ENCODE data around the gene MDK.

Gene MDK

GRCh38 chr11:46338988-46339666 is 42.3 kb upstream of the MDK start:
- peak overlapping the region; percentile 29 for H3K9ac ChIP-seq (ENCODE audit: low read length)
- peak overlapping the region; percentile 77 for H3K27ac ChIP-seq (ENCODE audit: low read depth, low read length)
- no peaks in the 10 kb centered on the region for H3K36me3 ChIP-seq (ENCODE audit: control insufficient read depth, insufficient read depth, low read length)
- H3K27me3 ChIP-seq (ENCODE audit: control insufficient read depth, insufficient read depth, low read length), result peaks cover 17% of the 10 kb centered on the region
- no peaks in the 10 kb centered on the region for H3K9me3 ChIP-seq (ENCODE audit: control insufficient read depth, insufficient read depth, low read depth, low read length)
- H3K4me3 ChIP-seq (ENCODE audit: low read depth, low read length), result peak overlapping the region; percentile 46
- peaks cover 78% of the 10 kb centered on the region for H3K4me1 ChIP-seq (ENCODE audit: control insufficient read depth, insufficient read depth, low read length)

GRCh38 chr11:46339816-46340215 is 41.7 kb upstream of the MDK start:
- no peak overlapping the region; the same call in 1 of the 2 replicates for H3K4me3 ChIP-seq (ENCODE audit: low read depth, low read length)
- H3K9ac ChIP-seq (ENCODE audit: low read length), result peak overlapping the region; percentile 29
- no peaks in the 10 kb centered on the region for H3K36me3 ChIP-seq (ENCODE audit: control insufficient read depth, insufficient read depth, low read length)
- H3K27me3 ChIP-seq (ENCODE audit: control insufficient read depth, insufficient read depth, low read length), result peaks cover 10% of the 10 kb centered on the region
- peak overlapping the region; percentile 69 for H3K27ac ChIP-seq (ENCODE audit: low read depth, low read length)
- H3K9me3 ChIP-seq (ENCODE audit: control insufficient read depth, insufficient read depth, low read depth, low read length), result no peaks in the 10 kb centered on the region
- H3K4me1 ChIP-seq (ENCODE audit: control insufficient read depth, insufficient read depth, low read length), result peaks cover 81% of the 10 kb centered on the region

- peaks cover 6% of the 10 kb centered on the region for H3K27me3 ChIP-seq (ENCODE audit: control insufficient read depth, insufficient read depth, low read length)
- H3K4me3 ChIP-seq (ENCODE audit: low read depth, low read length), result no peak overlapping the region
- peaks cover 86% of the 10 kb centered on the region for H3K4me1 ChIP-seq (ENCODE audit: control insufficient read depth, insufficient read depth, low read length)
- no peak overlapping the region for H3K27ac ChIP-seq (ENCODE audit: low read depth, low read length)
- no peaks in the 10 kb centered on the region for H3K9me3 ChIP-seq (ENCODE audit: control insufficient read depth, insufficient read depth, low read depth, low read length)
- no peak overlapping the region for H3K9ac ChIP-seq (ENCODE audit: low read length)
- H3K36me3 ChIP-seq (ENCODE audit: control insufficient read depth, insufficient read depth, low read length), result no peaks in the 10 kb centered on the region
Measured at GRCh38 chr11:46341454-46341853, 40.0 kb upstream of the MDK start.

- Histone ChIP-seq H3K36me3 (ENCODE audit: control insufficient read depth, insufficient read depth, low read length) (no peaks in the 10 kb centered on the region), H3K9me3 (ENCODE audit: control insufficient read depth, insufficient read depth, low read depth, low read length) (no peaks in the 10 kb centered on the region), H3K4me1 (ENCODE audit: control insufficient read depth, insufficient read depth, low read length) (peaks cover 86% of the 10 kb centered on the region), H3K4me3 (ENCODE audit: low read depth, low read length) (no peak overlapping the region), H3K9ac (ENCODE audit: low read length) (no peak overlapping the region), H3K27me3 (ENCODE audit: control insufficient read depth, insufficient read depth, low read length) (peaks cover 12% of the 10 kb centered on the region), H3K27ac (ENCODE audit: low read depth, low read length) (0 out of 2 replicates have a peak overlapping the region, but pooled peaks have one; percentile 11)
Measured at GRCh38 chr11:46342239-46342638, 39.2 kb upstream of the MDK start.

GRCh38 chr11:46343520-46343919 is 37.9 kb upstream of the MDK start:
- H3K4me1 ChIP-seq (ENCODE audit: control insufficient read depth, insufficient read depth, low read length), result peaks cover 81% of the 10 kb centered on the region
- H3K9ac ChIP-seq (ENCODE audit: low read length), result no peak overlapping the region
- H3K36me3 ChIP-seq (ENCODE audit: control insufficient read depth, insufficient read depth, low read length), result no peaks in the 10 kb centered on the region
- no peak overlapping the region for H3K27ac ChIP-seq (ENCODE audit: low read depth, low read length)
- H3K4me3 ChIP-seq (ENCODE audit: low read depth, low read length), result no peak overlapping the region
- no peaks in the 10 kb centered on the region for H3K9me3 ChIP-seq (ENCODE audit: control insufficient read depth, insufficient read depth, low read depth, low read length)
- peaks cover 12% of the 10 kb centered on the region for H3K27me3 ChIP-seq (ENCODE audit: control insufficient read depth, insufficient read depth, low read length)

- no peaks in the 10 kb centered on the region for H3K36me3 ChIP-seq (ENCODE audit: control insufficient read depth, insufficient read depth, low read length)
- peak overlapping the region; percentile 44 for H3K9ac ChIP-seq (ENCODE audit: low read length)
- peak overlapping the region; percentile 51 for H3K4me3 ChIP-seq (ENCODE audit: low read depth, low read length)
- H3K4me1 ChIP-seq (ENCODE audit: control insufficient read depth, insufficient read depth, low read length), result peaks cover 85% of the 10 kb centered on the region
- peak overlapping the region; percentile 61 for H3K27ac ChIP-seq (ENCODE audit: low read depth, low read length)
- no peaks in the 10 kb centered on the region for H3K9me3 ChIP-seq (ENCODE audit: control insufficient read depth, insufficient read depth, low read depth, low read length)
- peaks cover 12% of the 10 kb centered on the region for H3K27me3 ChIP-seq (ENCODE audit: control insufficient read depth, insufficient read depth, low read length)
Measured at GRCh38 chr11:46345131-46345597, 36.3 kb upstream of the MDK start.

GRCh38 chr11:46345881-46346484 is 35.5 kb upstream of the MDK start:
- Histone ChIP-seq H3K9ac (ENCODE audit: low read length) (no peak overlapping the region), H3K9me3 (ENCODE audit: control insufficient read depth, insufficient read depth, low read depth, low read length) (no peaks in the 10 kb centered on the region), H3K36me3 (ENCODE audit: control insufficient read depth, insufficient read depth, low read length) (no peaks in the 10 kb centered on the region), H3K27ac (ENCODE audit: low read depth, low read length) (no peak overlapping the region), H3K4me3 (ENCODE audit: low read depth, low read length) (peak overlapping the region; percentile 51; the same call in 1 of the 2 replicates), H3K4me1 (ENCODE audit: control insufficient read depth, insufficient read depth, low read length) (peaks cover 80% of the 10 kb centered on the region), H3K27me3 (ENCODE audit: control insufficient read depth, insufficient read depth, low read length) (peaks cover 12% of the 10 kb centered on the region)

- Histone ChIP-seq H3K27me3 (ENCODE audit: control insufficient read depth, insufficient read depth, low read length) (peaks cover 12% of the 10 kb centered on the region), H3K36me3 (ENCODE audit: control insufficient read depth, insufficient read depth, low read length) (no peaks in the 10 kb centered on the region), H3K9me3 (ENCODE audit: control insufficient read depth, insufficient read depth, low read depth, low read length) (no peaks in the 10 kb centered on the region), H3K4me3 (ENCODE audit: low read depth, low read length) (peak within 1 kb of the TSS; percentile 93), H3K9ac (ENCODE audit: low read length) (peak within 1 kb of the TSS; percentile 76), H3K27ac (ENCODE audit: low read depth, low read length) (no peak within 1 kb of the TSS), H3K4me1 (ENCODE audit: control insufficient read depth, insufficient read depth, low read length) (peaks cover 80% of the 10 kb centered on the region)
Measured at GRCh38 chr11:46346886-46347636, 34.4 kb upstream of the MDK start, which contains the start of gene DGKZ. DGKZ (plus strand) TSS chr11:46347463; CDS start chr11:46347660, 197 bp downstream.

- Histone ChIP-seq H3K36me3 (ENCODE audit: control insufficient read depth, insufficient read depth, low read length) (no peaks in the 10 kb centered on the region), H3K9me3 (ENCODE audit: control insufficient read depth, insufficient read depth, low read depth, low read length) (no peaks in the 10 kb centered on the region), H3K4me1 (ENCODE audit: control insufficient read depth, insufficient read depth, low read length) (peaks cover 79% of the 10 kb centered on the region), H3K27me3 (ENCODE audit: control insufficient read depth, insufficient read depth, low read length) (peaks cover 12% of the 10 kb centered on the region), H3K27ac (ENCODE audit: low read depth, low read length) (no peak overlapping the region), H3K4me3 (ENCODE audit: low read depth, low read length) (peak overlapping the region; percentile 93), H3K9ac (ENCODE audit: low read length) (peak overlapping the region; percentile 76)
Measured at GRCh38 chr11:46347637-46348311, 33.7 kb upstream of the MDK start.

- peaks cover 12% of the 10 kb centered on the region for H3K27me3 ChIP-seq (ENCODE audit: control insufficient read depth, insufficient read depth, low read length)
- H3K9ac ChIP-seq (ENCODE audit: low read length), result peak overlapping the region; percentile 76
- peaks cover 79% of the 10 kb centered on the region for H3K4me1 ChIP-seq (ENCODE audit: control insufficient read depth, insufficient read depth, low read length)
- H3K36me3 ChIP-seq (ENCODE audit: control insufficient read depth, insufficient read depth, low read length), result no peaks in the 10 kb centered on the region
- no peaks in the 10 kb centered on the region for H3K9me3 ChIP-seq (ENCODE audit: control insufficient read depth, insufficient read depth, low read depth, low read length)
- no peak overlapping the region for H3K27ac ChIP-seq (ENCODE audit: low read depth, low read length)
- H3K4me3 ChIP-seq (ENCODE audit: low read depth, low read length), result peak overlapping the region; percentile 93
Measured at GRCh38 chr11:46348566-46349401, 32.7 kb upstream of the MDK start.

Data from HUES6 (cell line).